ENCODE results near the gene SND1.

Gene SND1

GRCh38 chr7:128114806-128115205 lies 462.8 kb downstream of the SND1 start:
- Histone ChIP-seq H3K27me3 (replicated peaks) (no peaks in the 10 kb centered on the region), H3K36me3 (replicated peaks) (no peaks in the 10 kb centered on the region), H3K4me3 (ENCODE audit: low read depth, low read length) (no peak overlapping the region), H3K27ac (no peak overlapping the region)
- in situ Hi-C loops (cut with HindIII; ENCODE audit: low pct_ligation_motif_present, low sequenced_read_pairs) = no loop called here
- DNase-seq = no peak
- no peak for TF ChIP-seq CTCF (IDR thresholded peaks at IDR 0.05; ENCODE audit: low read depth, low read length, missing control alignments)

- TF ChIP-seq CTCF (IDR thresholded peaks at IDR 0.05; ENCODE audit: low read depth, low read length, missing control alignments) = no peak
- Histone ChIP-seq H3K27me3 (replicated peaks) (no peaks in the 10 kb centered on the region), H3K36me3 (replicated peaks) (no peaks in the 10 kb centered on the region), H3K27ac (no peak overlapping the region), H3K4me3 (ENCODE audit: low read depth, low read length) (no peak overlapping the region)
- no peak for DNase-seq
- in situ Hi-C loops (cut with HindIII; ENCODE audit: low pct_ligation_motif_present, low sequenced_read_pairs) = no loop called here
Measured at GRCh38 chr7:128115336-128115820, 463.4 kb downstream of the SND1 start.

- no peak for TF ChIP-seq CTCF (IDR thresholded peaks at IDR 0.05; ENCODE audit: low read depth, low read length, missing control alignments)
Measured at GRCh38 chr7:128115821-128116723, 464.1 kb downstream of the SND1 start.

GRCh38 chr7:128116740-128117139 lies 464.7 kb downstream of the SND1 start:
- H3K4me3 ChIP-seq (ENCODE audit: low read depth, low read length) = no peak overlapping the region
- in situ Hi-C loops (cut with HindIII; ENCODE audit: low pct_ligation_motif_present, low sequenced_read_pairs) = no loop called here
- no peak for DNase-seq
- no peak for TF ChIP-seq CTCF (IDR thresholded peaks at IDR 0.05; ENCODE audit: low read depth, low read length, missing control alignments)
- H3K36me3 ChIP-seq (replicated peaks) = no peaks in the 10 kb centered on the region
- H3K27me3 ChIP-seq (replicated peaks) = no peaks in the 10 kb centered on the region
- H3K27ac ChIP-seq = no peak overlapping the region

More at GRCh38 chr7:128115821-128116723, 464.1 kb downstream of the SND1 start:
- H3K36me3 ChIP-seq (replicated peaks) = no peaks in the 10 kb centered on the region
- H3K27me3 ChIP-seq (replicated peaks) = no peaks in the 10 kb centered on the region
- in situ Hi-C loops (cut with HindIII; ENCODE audit: low pct_ligation_motif_present, low sequenced_read_pairs) = no loop called here
- no peak overlapping the region for H3K27ac ChIP-seq
- H3K4me3 ChIP-seq (ENCODE audit: low read depth, low read length) = no peak overlapping the region
- no peak for DNase-seq

GRCh38 chr7:128117691-128118090 lies 465.7 kb downstream of the SND1 start:
- Histone ChIP-seq H3K36me3 (replicated peaks) (no peaks in the 10 kb centered on the region), H3K4me3 (ENCODE audit: low read depth, low read length) (no peak overlapping the region), H3K27ac (no peak overlapping the region), H3K27me3 (replicated peaks) (peaks cover under 1% of the 10 kb centered on the region)
- no peak for TF ChIP-seq CTCF (IDR thresholded peaks at IDR 0.05; ENCODE audit: low read depth, low read length, missing control alignments)
- DNase-seq = no peak
- in situ Hi-C loops (cut with HindIII; ENCODE audit: low pct_ligation_motif_present, low sequenced_read_pairs) = no loop called here
